Fibroblast of skin of left quadriceps (primary cell): ENCODE measurements around the gene CILP2.

ENCODE experiments used
- DNase-seq, 2 experiments: peaks; one replicate each; pipeline ENCODE4 v3.0.0-alpha.2; 2013; ENCODE audit warnings: low read depth in 2 of 2

Gene CILP2

GRCh38 chr19:19562665-19563347 is 24.7 kb downstream of the CILP2 start:
- no peak for DNase-seq

- no peak for DNase-seq
Measured at GRCh38 chr19:19563348-19563848, 25.3 kb downstream of the CILP2 start.

GRCh38 chr19:19566306-19566705 is 28.2 kb downstream of the CILP2 start:
- no peak for DNase-seq

GRCh38 chr19:19567391-19567790 is 29.3 kb downstream of the CILP2 start:
- DNase-seq = no peak

GRCh38 chr19:19568802-19569756 is 31.0 kb downstream of the CILP2 start:
- no peak for DNase-seq

- no peak for DNase-seq
Measured at GRCh38 chr19:19570571-19570970, 32.5 kb downstream of the CILP2 start.

GRCh38 chr19:19571071-19571786 is 33.2 kb downstream of the CILP2 start:
- DNase-seq = no peak

GRCh38 chr19:19575411-19575810 is 37.3 kb downstream of the CILP2 start:
- no peak for DNase-seq

- DNase-seq = no peak
Measured at GRCh38 chr19:19578252-19578651, 40.2 kb downstream of the CILP2 start.

GRCh38 chr19:19579533-19580361 is 41.7 kb downstream of the CILP2 start:
- no peak for DNase-seq

- no peak for DNase-seq
Measured at GRCh38 chr19:19580418-19580817, 42.4 kb downstream of the CILP2 start.

- DNase-seq = no peak
Measured at GRCh38 chr19:19581391-19581790, 43.3 kb downstream of the CILP2 start.

- no peak for DNase-seq
Measured at GRCh38 chr19:19582471-19582870, 44.4 kb downstream of the CILP2 start.

- no peak for DNase-seq
Measured at GRCh38 chr19:19584356-19584755, 46.3 kb downstream of the CILP2 start.

GRCh38 chr19:19587771-19588170 is 49.7 kb downstream of the CILP2 start:
- no peak for DNase-seq

GRCh38 chr19:19588546-19588945 is 50.5 kb downstream of the CILP2 start:
- DNase-seq = no peak

GRCh38 chr19:19591133-19591825 is 53.2 kb downstream of the CILP2 start:
- DNase-seq = peak; percentile 93 to 94

GRCh38 chr19:19592690-19593089 is 54.6 kb downstream of the CILP2 start:
- DNase-seq = no peak

- no peak for DNase-seq
Measured at GRCh38 chr19:19594381-19594780, 56.3 kb downstream of the CILP2 start.

GRCh38 chr19:19595171-19595701 is 57.2 kb downstream of the CILP2 start:
- DNase-seq = no peak
